HepG2 (cell line): ENCODE measurements around the gene OSGIN1. TPM values are rescaled to one million over a fixed set of nuclear protein-coding genes. Genes with fewer than 3 reads are reported as not detected.
A peak's percentile ranks its signal among the peaks of the same experiment; 100 is the strongest.

Source experiments
- DR1 ChIP-seq: sonication (generic); formaldehyde crosslinking; IDR thresholded peaks from 2 replicates; pipeline ENCODE4 v1.8.0; 2021; ENCODE audit warnings: mild to moderate bottlenecking, missing genetic modification reagents, inconsistent platforms
- E2F2 ChIP-seq: sonication (generic); formaldehyde crosslinking; IDR thresholded peaks from 2 replicates; pipeline ENCODE4 v1.4.0; 2020; ENCODE audit warnings: missing genetic modification reagents, borderline replicate concordance
- E2F5 ChIP-seq: sonication (generic); formaldehyde crosslinking; conservative IDR thresholded peaks from 2 replicates; pipeline ENCODE4 v1.4.0; 2020; ENCODE audit warnings: missing genetic modification reagents
- HNF1B ChIP-seq: sonication (generic); formaldehyde crosslinking; IDR thresholded peaks from 2 replicates; pipeline ENCODE4 v1.5.1; 2020; ENCODE audit warnings: mild to moderate bottlenecking, moderate library complexity, missing genetic modification reagents
- KDM2A ChIP-seq: sonication (generic); formaldehyde crosslinking; IDR thresholded peaks from 2 replicates; pipeline ENCODE4 v1.4.0; 2020; ENCODE audit warnings: low read depth, missing genetic modification reagents, borderline replicate concordance
- KLF12 ChIP-seq: sonication (generic); formaldehyde crosslinking; IDR thresholded peaks from 2 replicates; pipeline ENCODE4 v1.4.0; 2020; ENCODE audit warnings: missing genetic modification reagents, borderline replicate concordance
- NFE2L1 ChIP-seq: sonication (generic); formaldehyde crosslinking; IDR thresholded peaks from 2 replicates; pipeline ENCODE4 v1.4.0; 2020; ENCODE audit warnings: missing genetic modification reagents, mild to moderate bottlenecking, borderline replicate concordance
- NFKBIZ ChIP-seq: IDR thresholded peaks from 2 replicates; pipeline ENCODE4 v1.6.1; 2018; ENCODE audit warnings: missing genetic modification reagents, missing compliant biosample characterization
- RBM22 ChIP-seq: fragments of 200-400 bp; formaldehyde crosslinking; optimal IDR thresholded peaks from 2 replicates; pipeline ENCODE3; 2017; ENCODE audit warnings: mild to moderate bottlenecking, low read length, moderate library complexity
- SOX6 ChIP-seq, 2 experiments: fragments of 450-650 bp in 1 of 2; sonication (generic) in 1 of 2; formaldehyde crosslinking in 1 of 2; IDR thresholded peaks; 2 replicates each; pipeline versions ENCODE4 v1.4.0 to v1.6.1; 2017 to 2020; ENCODE audit warnings: antibody characterized with exemption in 1 of 2, mild to moderate bottlenecking in 1 of 2, missing genetic modification reagents in 1 of 2
- SPEN ChIP-seq: sonication (generic); formaldehyde crosslinking; IDR thresholded peaks from 2 replicates; pipeline ENCODE4 v1.5.1; 2020; ENCODE audit warnings: low read depth, mild to moderate bottlenecking, missing genetic modification reagents
- ZKSCAN5 ChIP-seq: sonication (generic); formaldehyde crosslinking; IDR thresholded peaks from 2 replicates; pipeline ENCODE4 v1.5.1; 2020; ENCODE audit warnings: mild to moderate bottlenecking, missing genetic modification reagents
- ZMAT3 ChIP-seq: sonication (generic); formaldehyde crosslinking; conservative IDR thresholded peaks from 2 replicates; pipeline ENCODE4 v1.7.0; 2021; ENCODE audit warnings: missing genetic modification reagents
- ZMYM3 ChIP-seq: sonication (generic); formaldehyde crosslinking; IDR thresholded peaks from 2 replicates; pipeline ENCODE4 v1.5.1; 2020; ENCODE audit warnings: mild to moderate bottlenecking, missing genetic modification reagents
- ZNF121 ChIP-seq: sonication (generic); formaldehyde crosslinking; IDR thresholded peaks from 2 replicates; pipeline ENCODE4 v1.5.0; 2020; ENCODE audit warnings: mild to moderate bottlenecking, missing genetic modification reagents
- ZNF276 ChIP-seq: sonication (generic); formaldehyde crosslinking; IDR thresholded peaks from 2 replicates; pipeline ENCODE4 v1.4.0; 2020; ENCODE audit warnings: mild to moderate bottlenecking, low read depth, missing genetic modification reagents
- ZNF503 ChIP-seq: sonication (generic); formaldehyde crosslinking; IDR thresholded peaks from 2 replicates; pipeline ENCODE4 v1.4.0; 2020; ENCODE audit warnings: missing genetic modification reagents
- ZNF572 ChIP-seq: sonication (generic); formaldehyde crosslinking; IDR thresholded peaks from 2 replicates; pipeline ENCODE4 v1.5.1; 2020; ENCODE audit warnings: mild to moderate bottlenecking, missing genetic modification reagents
- polyA plus RNA-seq, 8 experiments: library from polyadenylated mRNA; depleted of rRNA in 3 of 8; stranded (reverse) in 7 of 8; unstranded in 1 of 8; fragments of >200 nt; fragmentation: Illumina TruSeq in 4 of 8; extraction: Trizol in 4 of 8; gene quantifications; 2 replicates each; pipeline versions ENCODE4 v1.2.1 to v1.2.3, GENCODE V29; 2011 to 2016; ENCODE audit warnings: low read depth in 4 of 8, missing spikeins in 1 of 8, mixed read lengths in 1 of 8; ENCODE audit not compliant: insufficient read depth in 1 of 8
- total RNA-seq, 5 experiments: library from RNA; depleted of rRNA; stranded (reverse); fragments of >200 nt; fragmentation: Illumina TruSeq; extraction: Trizol; gene quantifications; 2 replicates each; pipeline ENCODE4 v1.2.3, GENCODE V29; 2016; ENCODE audit warnings: low read depth in 1 of 5

OSGIN1 gene
- total and polyA plus RNA-seq, 2 of the 13 experiments (the other 11 are each of a cell fraction or from before 2014, with no cell fraction given): 20.5 to 27.1 TPM

- TF ChIP-seq E2F2 (CRISPR knock-in tag) (no peak), ZMYM3 (CRISPR knock-in tag) (peak; percentile 72), HNF1B (peak; percentile 51; the same call in 1 of the 2 replicates), NFKBIZ (CRISPR knock-in tag) (peak; percentile 60; the same call in 1 of the 2 replicates), ZKSCAN5 (CRISPR knock-in tag) (no peak), ZNF503 (CRISPR knock-in tag) (peak; percentile 60), SPEN (peak; percentile 87), NFE2L1 (CRISPR knock-in tag) (peak; percentile 93), ZMAT3 (CRISPR knock-in tag) (peak; percentile 64; the same call in 1 of the 2 replicates), E2F5 (CRISPR knock-in tag) (no peak), DR1 (CRISPR knock-in tag) (peak; percentile 96), ZNF121 (peak; percentile 66; the same call in 1 of the 2 replicates), ZNF572 (CRISPR knock-in tag) (0 out of 2 replicates have a peak, but pooled peaks have one; percentile 38), ZNF276 (CRISPR knock-in tag) (0 out of 2 replicates have a peak, but pooled peaks have one; percentile 34), KDM2A (CRISPR knock-in tag) (peak; percentile 50; the same call in 1 of the 2 replicates), SOX6 (IDR thresholded peaks at IDR 0.05) (no peak), SOX6 (CRISPR knock-in tag; IDR thresholded peaks at IDR 0.05) (peak; percentile 72), KLF12 (peak; percentile 85; the same call in 1 of the 2 replicates), RBM22 (peak; percentile 19)
Measured at GRCh38 chr16:83952940-83953795, at the start of gene OSGIN1 (continued).
